Suprapubic skin (tissue), 4 donors: ENCODE measurements around the gene NTSR1. TPM values are rescaled to one million over a fixed set of nuclear protein-coding genes. Genes with fewer than 3 reads are reported as not detected.

Source experiments
- DNase-seq, 2 donors: peaks; one replicate each; pipeline ENCODE4 v3.0.0-alpha.2; 2019; ENCODE audit warnings: low spot score in 2 of 2
- H3K27ac ChIP-seq: fragments of 200-600 bp; sonication (generic); one replicate; pipeline ENCODE4 v1.5.1; 2019
- H3K27me3 ChIP-seq: fragments of 200-600 bp; sonication (generic); one replicate; pipeline ENCODE4 v1.5.1; 2019
- H3K36me3 ChIP-seq: fragments of 200-600 bp; sonication (generic); one replicate; pipeline ENCODE4 v1.5.1; 2019
- H3K4me1 ChIP-seq: fragments of 200-600 bp; sonication (generic); one replicate; pipeline ENCODE4 v1.5.1; 2019
- H3K4me3 ChIP-seq: fragments of 200-600 bp; sonication (generic); one replicate; pipeline ENCODE4 v1.5.1; 2019; ENCODE audit warnings: mild to moderate bottlenecking
- H3K9me3 ChIP-seq: fragments of 200-600 bp; sonication (generic); one replicate; pipeline ENCODE4 v1.5.1; 2019
- EP300 ChIP-seq: sonication (generic); formaldehyde crosslinking; IDR thresholded peaks from one replicate; pipeline ENCODE4 v1.6.1; 2017; ENCODE audit warnings: antibody characterized with exemption
- POLR2A ChIP-seq, 2 donors: fragments of 450-650 bp; IDR thresholded peaks; one replicate each; pipeline ENCODE4 v1.6.1; 2017; ENCODE audit warnings: antibody characterized with exemption in 2 of 2, mild to moderate bottlenecking in 2 of 2, moderate library complexity in 2 of 2
- POLR2AphosphoS5 ChIP-seq, 3 donors: sonication (generic); formaldehyde crosslinking; IDR thresholded peaks; one replicate each; pipeline ENCODE4 v1.6.1; 2017; ENCODE audit warnings: antibody characterized with exemption in 3 of 3
- WGBS: methylation state at CpG from one replicate; pipeline ENCODE4 v1.1.5; 2018; 5-methylcytosine and 5-hydroxymethylcytosine counted together
- total RNA-seq, 4 donors: library from RNA; depleted of rRNA; stranded (reverse); fragments of >200 nt; gene quantifications; one replicate each; pipeline ENCODE4 v1.1.0, GENCODE V29; 2016
- TF ChIP-seq, protein P1 (sequence below), 2 donors: fragments of 200-600 bp in 1 of 2; fragments of 450-650 bp in 1 of 2; sonication (generic) in 1 of 2; IDR thresholded peaks; one replicate each; pipeline ENCODE4 v1.5.1; 2016 to 2019; ENCODE audit warnings: antibody characterized with exemption in 2 of 2, mild to moderate bottlenecking in 1 of 2, moderate library complexity in 1 of 2

Gene NTSR1
- total RNA-seq, 4 donors from 2014 or later = 0.16 to 0.55 TPM; not detected in 2

DNA sequence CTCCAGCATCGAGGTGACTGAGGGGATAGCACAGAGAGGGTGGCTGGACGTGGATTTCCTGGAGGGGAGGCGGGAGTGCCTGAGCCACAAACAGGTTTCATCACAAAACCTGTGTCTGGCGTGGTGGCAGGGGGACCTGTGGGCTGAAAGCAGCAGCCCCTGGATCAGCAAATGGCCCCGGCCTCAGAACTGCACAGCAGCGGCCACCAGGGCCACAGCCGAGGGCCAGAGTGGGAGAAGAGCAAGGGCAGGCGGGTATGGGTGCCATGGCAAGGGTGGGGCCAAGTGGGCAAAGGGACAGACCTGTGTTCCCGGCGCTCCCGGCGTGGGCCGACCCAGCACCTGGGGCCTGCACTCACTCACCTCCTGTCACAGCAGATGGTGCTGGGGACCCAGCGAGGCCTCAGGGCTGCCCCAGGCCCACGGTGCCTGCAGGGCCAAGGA, 19.0 kb downstream of the NTSR1 start:
- H3K36me3 ChIP-seq = no peaks in the 10 kb centered on the region
- peaks cover 73% of the 10 kb centered on the region for H3K27me3 ChIP-seq
- no peak for TF ChIP-seq EP300
- H3K27ac ChIP-seq = no peak overlapping the region
- peak in 1 of 2 donors; percentile 56 for DNase-seq
- H3K4me3 ChIP-seq = no peak overlapping the region
- WGBS = 70% methylated on average over 5 of the region's 15 CpGs
- no peaks in the 10 kb centered on the region for H3K4me1 ChIP-seq
- H3K9me3 ChIP-seq = no peaks in the 10 kb centered on the region

- TF ChIP-seq EP300 (no peak), POLR2AphosphoS5 (IDR thresholded peaks at IDR 0.05) (no peak), POLR2A (IDR thresholded peaks at IDR 0.05) (no peak)
- TF ChIP-seq, protein P1, sequence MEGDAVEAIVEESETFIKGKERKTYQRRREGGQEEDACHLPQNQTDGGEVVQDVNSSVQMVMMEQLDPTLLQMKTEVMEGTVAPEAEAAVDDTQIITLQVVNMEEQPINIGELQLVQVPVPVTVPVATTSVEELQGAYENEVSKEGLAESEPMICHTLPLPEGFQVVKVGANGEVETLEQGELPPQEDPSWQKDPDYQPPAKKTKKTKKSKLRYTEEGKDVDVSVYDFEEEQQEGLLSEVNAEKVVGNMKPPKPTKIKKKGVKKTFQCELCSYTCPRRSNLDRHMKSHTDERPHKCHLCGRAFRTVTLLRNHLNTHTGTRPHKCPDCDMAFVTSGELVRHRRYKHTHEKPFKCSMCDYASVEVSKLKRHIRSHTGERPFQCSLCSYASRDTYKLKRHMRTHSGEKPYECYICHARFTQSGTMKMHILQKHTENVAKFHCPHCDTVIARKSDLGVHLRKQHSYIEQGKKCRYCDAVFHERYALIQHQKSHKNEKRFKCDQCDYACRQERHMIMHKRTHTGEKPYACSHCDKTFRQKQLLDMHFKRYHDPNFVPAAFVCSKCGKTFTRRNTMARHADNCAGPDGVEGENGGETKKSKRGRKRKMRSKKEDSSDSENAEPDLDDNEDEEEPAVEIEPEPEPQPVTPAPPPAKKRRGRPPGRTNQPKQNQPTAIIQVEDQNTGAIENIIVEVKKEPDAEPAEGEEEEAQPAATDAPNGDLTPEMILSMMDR (IDR thresholded peaks at IDR 0.05) = no peak
- peak in 1 of 2 donors; percentile 48 for DNase-seq
- peaks cover 76% of the 10 kb centered on the region for H3K27me3 ChIP-seq
- H3K4me1 ChIP-seq = no peaks in the 10 kb centered on the region
- H3K36me3 ChIP-seq = no peaks in the 10 kb centered on the region
- 58% methylated on average over 21 of the region's 26 CpGs for WGBS
- H3K4me3 ChIP-seq = no peak overlapping the region
- no peak overlapping the region for H3K27ac ChIP-seq
- H3K9me3 ChIP-seq = no peaks in the 10 kb centered on the region
Observed at GRCh38 chr20:62728028-62728780, 19.6 kb downstream of the NTSR1 start.

DNA sequence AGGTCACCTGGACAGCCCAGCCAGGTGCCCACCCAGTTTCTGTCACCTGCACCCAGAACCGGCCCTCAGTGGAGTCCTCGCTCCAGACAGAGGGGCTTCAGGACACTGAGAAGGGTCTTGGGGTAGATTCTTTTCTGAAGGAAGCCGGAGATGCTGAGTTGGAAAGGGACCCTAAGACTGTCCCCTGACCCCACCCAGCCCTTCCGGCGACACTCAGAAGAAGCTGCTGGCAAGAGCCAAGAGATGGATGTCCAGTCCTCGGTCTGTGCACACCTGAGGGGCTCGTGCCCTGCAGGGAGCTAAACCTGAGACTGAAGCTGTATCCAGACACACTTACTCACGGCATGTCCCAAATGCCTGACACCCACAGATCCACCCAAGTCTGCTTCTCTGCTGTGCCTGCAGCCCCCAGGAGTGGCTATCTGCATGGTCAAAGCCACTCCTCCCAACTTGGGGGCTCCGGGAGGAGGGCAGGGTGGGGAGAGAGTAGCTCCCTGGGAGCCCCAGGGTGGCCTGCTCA, 20.2 kb downstream of the NTSR1 start:
- H3K27me3 ChIP-seq = peaks cover 76% of the 10 kb centered on the region

DNA sequence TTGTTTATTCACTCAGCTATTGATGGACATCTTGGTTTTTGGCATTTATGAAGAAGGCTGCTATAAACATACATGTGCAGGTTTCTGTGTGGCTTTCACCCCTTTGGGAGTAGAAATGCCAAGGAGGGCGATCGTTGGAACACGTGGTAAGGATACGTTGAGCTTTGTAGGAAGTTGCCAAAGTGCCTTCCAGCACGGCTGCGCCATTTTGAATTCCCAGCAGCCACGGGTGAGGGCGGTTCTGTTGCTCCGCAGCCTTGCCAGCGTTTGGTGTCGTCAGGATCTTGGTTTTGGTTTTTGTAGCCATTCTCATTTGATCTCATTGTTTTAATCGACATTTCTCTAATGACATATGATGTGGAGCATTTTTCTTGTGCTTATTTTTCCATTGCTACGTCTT, 21.8 kb downstream of the NTSR1 start:
- H3K4me1 ChIP-seq = no peaks in the 10 kb centered on the region
- peaks cover 76% of the 10 kb centered on the region for H3K27me3 ChIP-seq
- no peaks in the 10 kb centered on the region for H3K9me3 ChIP-seq
- no peak overlapping the region for H3K27ac ChIP-seq
- no peak overlapping the region for H3K4me3 ChIP-seq
- no peak for TF ChIP-seq POLR2AphosphoS5 (IDR thresholded peaks at IDR 0.05)
- no peak for TF ChIP-seq EP300
- TF ChIP-seq POLR2A (IDR thresholded peaks at IDR 0.05) = no peak
- TF ChIP-seq, protein P1 (IDR thresholded peaks at IDR 0.05) = no peak
- WGBS = 89% methylated on average over 13 of the region's 13 CpGs
- H3K36me3 ChIP-seq = no peaks in the 10 kb centered on the region
- DNase-seq = no peak

More for the DNA sequence above, 20.2 kb downstream of the NTSR1 start:
- H3K4me3 ChIP-seq = no peak overlapping the region
- no peak for TF ChIP-seq POLR2A (IDR thresholded peaks at IDR 0.05)
- no peak for TF ChIP-seq POLR2AphosphoS5 (IDR thresholded peaks at IDR 0.05)
- no peak for TF ChIP-seq EP300
- TF ChIP-seq, protein P1 (IDR thresholded peaks at IDR 0.05) = no peak
- H3K36me3 ChIP-seq = no peaks in the 10 kb centered on the region
- peak in 1 of 2 donors; percentile 51 for DNase-seq
- no peaks in the 10 kb centered on the region for H3K9me3 ChIP-seq
- WGBS = 81% methylated on average over 3 of the region's 9 CpGs
- H3K27ac ChIP-seq = no peak overlapping the region
- H3K4me1 ChIP-seq = no peaks in the 10 kb centered on the region

GRCh38 chr20:62732031-62732760, 23.6 kb downstream of the NTSR1 start:
- Histone ChIP-seq H3K9me3 (no peaks in the 10 kb centered on the region), H3K27ac (no peak overlapping the region), H3K4me3 (no peak overlapping the region), H3K36me3 (no peaks in the 10 kb centered on the region), H3K4me1 (no peaks in the 10 kb centered on the region), H3K27me3 (peaks cover 75% of the 10 kb centered on the region)
- TF ChIP-seq POLR2A (IDR thresholded peaks at IDR 0.05) = no peak
- DNase-seq = no peak
- whole genome bisulfite sequencing = 82% methylated on average over 13 of the region's 13 CpGs
